ENCODE measurements around the gene LGALSL. TPM values are rescaled to one million over a fixed set of nuclear protein-coding genes. Genes with fewer than 3 reads are reported as not detected.

The LGALSL gene
- total RNA-seq, 1 experiment from 2014 or later = 13.0 TPM

DNA sequence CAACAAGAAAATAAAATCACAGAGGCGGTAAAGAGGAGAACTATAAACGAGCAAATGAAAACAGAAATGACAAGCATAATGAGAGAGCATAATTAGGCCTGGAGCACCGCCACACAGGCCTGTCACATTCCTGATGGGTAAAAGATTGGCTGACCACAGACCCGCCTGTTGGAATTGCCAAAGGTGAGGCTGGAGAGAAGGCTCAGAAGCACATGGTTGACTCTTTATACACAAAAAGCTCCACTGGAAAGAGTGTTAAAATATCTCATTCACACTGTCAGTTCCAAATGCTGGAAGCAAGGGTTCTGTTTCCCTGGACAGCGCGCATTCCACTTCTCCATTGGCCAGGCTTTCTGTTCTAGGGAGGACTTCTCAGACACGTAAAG, 5.9 kb upstream of the LGALSL start:
- Histone ChIP-seq H3K36me3 (ENCODE audit: low read depth) (no peaks in the 10 kb centered on the region), H3K4me1 (replicated peaks; ENCODE audit: insufficient read depth) (peaks cover 16% of the 10 kb centered on the region), H4K20me1 (ENCODE audit: insufficient read depth) (no peaks in the 10 kb centered on the region), H3K4me2 (no peak overlapping the region), H3K27ac (no peak overlapping the region), H3K4me3 (no peak overlapping the region), H3K9me2 (ENCODE audit: insufficient read depth) (no peaks in the 10 kb centered on the region), H3K27me3 (ENCODE audit: insufficient read depth, low read depth) (no peaks in the 10 kb centered on the region), H3F3A (ENCODE audit: insufficient read depth, low read depth) (peaks cover 9% of the 10 kb centered on the region), H3K79me2 (ENCODE audit: low read depth) (no peaks in the 10 kb centered on the region), H3K9me3 (ENCODE audit: insufficient read depth, low read depth) (no peaks in the 10 kb centered on the region), H2AFZ (no peak overlapping the region)
- BruUV-seq (replicated peaks) = no TSS peak
- POLR2A ChIA-PET (ENCODE audit: unreplicated experiment) = no interaction called here
- CTCF ChIA-PET = no interaction called here
- TF ChIP-seq, protein P1, sequence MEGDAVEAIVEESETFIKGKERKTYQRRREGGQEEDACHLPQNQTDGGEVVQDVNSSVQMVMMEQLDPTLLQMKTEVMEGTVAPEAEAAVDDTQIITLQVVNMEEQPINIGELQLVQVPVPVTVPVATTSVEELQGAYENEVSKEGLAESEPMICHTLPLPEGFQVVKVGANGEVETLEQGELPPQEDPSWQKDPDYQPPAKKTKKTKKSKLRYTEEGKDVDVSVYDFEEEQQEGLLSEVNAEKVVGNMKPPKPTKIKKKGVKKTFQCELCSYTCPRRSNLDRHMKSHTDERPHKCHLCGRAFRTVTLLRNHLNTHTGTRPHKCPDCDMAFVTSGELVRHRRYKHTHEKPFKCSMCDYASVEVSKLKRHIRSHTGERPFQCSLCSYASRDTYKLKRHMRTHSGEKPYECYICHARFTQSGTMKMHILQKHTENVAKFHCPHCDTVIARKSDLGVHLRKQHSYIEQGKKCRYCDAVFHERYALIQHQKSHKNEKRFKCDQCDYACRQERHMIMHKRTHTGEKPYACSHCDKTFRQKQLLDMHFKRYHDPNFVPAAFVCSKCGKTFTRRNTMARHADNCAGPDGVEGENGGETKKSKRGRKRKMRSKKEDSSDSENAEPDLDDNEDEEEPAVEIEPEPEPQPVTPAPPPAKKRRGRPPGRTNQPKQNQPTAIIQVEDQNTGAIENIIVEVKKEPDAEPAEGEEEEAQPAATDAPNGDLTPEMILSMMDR (conservative IDR thresholded peaks at IDR 0.05) = no peak
- TF ChIP-seq EZH2 (IDR thresholded peaks at IDR 0.05; ENCODE audit: low read depth) = no peak
- intact Hi-C loops (cut with micrococcal nuclease; ENCODE audit: unreplicated experiment) = no loop called here
- DNase-seq = no peak

DNA sequence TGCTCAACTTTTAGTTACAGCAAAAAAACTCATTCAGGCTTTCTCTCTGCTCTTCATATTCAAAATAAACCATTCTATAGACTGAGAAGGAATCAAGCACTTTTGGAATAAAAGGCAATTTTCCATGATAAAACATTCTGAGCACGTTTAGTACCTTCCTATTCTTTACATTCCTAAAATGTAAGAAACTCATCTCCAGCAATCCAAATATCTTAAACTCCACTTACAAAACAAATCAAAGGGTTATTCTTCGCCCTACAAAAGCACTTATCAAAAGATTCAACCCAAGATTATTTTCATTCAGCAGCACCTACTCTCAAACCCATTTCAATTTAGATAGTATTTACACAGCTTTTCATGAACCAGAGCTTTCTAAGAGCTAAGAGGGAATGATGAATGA, 2.9 kb upstream of the LGALSL start:
- POLR2A ChIA-PET (ENCODE audit: unreplicated experiment) = no interaction called here
- Histone ChIP-seq H4K20me1 (ENCODE audit: insufficient read depth) (no peaks in the 10 kb centered on the region), H3K79me2 (ENCODE audit: low read depth) (peaks cover 7% of the 10 kb centered on the region; the same call in 1 of the 2 replicates), H3K27ac (no peak overlapping the region), H3K4me1 (replicated peaks; ENCODE audit: insufficient read depth) (peaks cover 25% of the 10 kb centered on the region), H3K9me3 (ENCODE audit: insufficient read depth, low read depth) (no peaks in the 10 kb centered on the region), H3K4me2 (no peak overlapping the region), H3K27me3 (ENCODE audit: insufficient read depth, low read depth) (no peaks in the 10 kb centered on the region), H3K9me2 (ENCODE audit: insufficient read depth) (no peaks in the 10 kb centered on the region), H3K36me3 (ENCODE audit: low read depth) (0 out of 2 replicates have a peak, but pooled peaks cover under 1% of the 10 kb centered on the region), H3K4me3 (no peak overlapping the region), H3F3A (ENCODE audit: insufficient read depth, low read depth) (peaks cover 15% of the 10 kb centered on the region), H2AFZ (no peak overlapping the region)
- BruUV-seq (replicated peaks) = no TSS peak
- intact Hi-C loops (cut with micrococcal nuclease; ENCODE audit: unreplicated experiment) = loop anchor here (10.0 kb wide), 1 partner anchor 116 kb away; no protein-coding TSS in a partner anchor
- TF ChIP-seq, protein P1 (conservative IDR thresholded peaks at IDR 0.05) = no peak
- TF ChIP-seq EZH2 (IDR thresholded peaks at IDR 0.05; ENCODE audit: low read depth) = no peak
- CTCF ChIA-PET = no interaction called here
- no peak for DNase-seq

DNA sequence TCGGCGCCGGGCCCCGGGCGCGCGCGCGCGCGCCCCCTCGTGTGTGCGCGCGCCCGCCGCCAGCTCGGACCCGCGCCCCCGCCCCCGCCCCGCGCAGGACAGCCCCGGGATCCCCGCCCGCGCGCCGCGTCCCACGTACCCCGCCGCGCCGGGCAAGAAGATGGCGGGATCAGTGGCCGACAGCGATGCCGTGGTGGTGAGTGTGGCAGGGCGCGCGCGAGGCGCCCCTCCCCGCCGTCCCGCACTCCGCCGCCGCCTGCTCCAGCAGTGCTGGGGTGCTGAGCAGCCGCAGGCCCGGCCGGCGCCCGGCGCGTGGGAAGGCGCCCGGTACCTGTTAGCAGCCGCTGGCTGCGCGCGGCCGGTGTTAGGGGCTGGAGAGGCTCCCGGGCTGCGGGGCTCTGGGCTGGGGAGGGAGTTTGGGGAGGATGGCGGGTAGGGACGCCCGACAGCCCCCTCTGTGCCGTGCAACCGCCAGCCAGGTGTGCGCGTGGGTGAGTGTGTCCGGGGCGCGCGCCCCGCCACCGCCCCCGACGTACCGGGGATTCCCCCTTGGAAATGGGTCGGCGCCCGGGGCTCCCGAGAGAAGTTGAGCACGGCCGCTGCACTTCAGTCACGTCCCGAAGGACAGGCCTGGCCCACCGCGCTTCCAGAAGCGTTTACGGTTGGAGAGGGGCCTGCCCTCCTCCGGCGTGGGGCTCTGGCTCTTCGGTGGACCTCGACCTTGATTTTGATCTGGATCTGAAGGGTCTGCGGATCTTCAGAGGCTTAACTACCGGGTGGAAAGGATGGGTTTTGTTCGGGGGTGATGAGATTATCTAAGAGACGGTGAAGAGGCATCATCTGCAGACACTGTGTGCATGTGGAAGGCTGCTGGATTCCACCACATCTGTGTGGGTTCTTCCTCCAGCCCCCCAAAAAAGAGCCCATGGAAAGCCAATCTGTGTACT, 697 bp downstream of the LGALSL start:
- intact Hi-C loops (cut with micrococcal nuclease; ENCODE audit: unreplicated experiment) = loop anchor here (10.0 kb wide), 1 partner anchor 120 kb away; no protein-coding TSS in a partner anchor
- H3K4me1 ChIP-seq (replicated peaks; ENCODE audit: insufficient read depth) = peaks cover 22% of the 10 kb centered on the region
- no TSS peak for BruUV-seq (replicated peaks)
- TF ChIP-seq EZH2 (IDR thresholded peaks at IDR 0.05; ENCODE audit: low read depth) = no peak
- TF ChIP-seq, protein P1 (conservative IDR thresholded peaks at IDR 0.05) = no peak
- CTCF ChIA-PET = no interaction called here
- H3F3A ChIP-seq (ENCODE audit: insufficient read depth, low read depth) = peaks cover 15% of the 10 kb centered on the region
- peak overlapping the region; percentile 99 for H3K27ac ChIP-seq
- no peaks in the 10 kb centered on the region for H3K9me2 ChIP-seq (ENCODE audit: insufficient read depth)
- H3K4me2 ChIP-seq = peak overlapping the region; percentile 96
- peak overlapping the region; percentile 65 for H3K4me3 ChIP-seq
- DNase-seq = peak; percentile 46 to 61
- peak overlapping the region; percentile 87 for H2AFZ ChIP-seq
- H3K27me3 ChIP-seq (ENCODE audit: insufficient read depth, low read depth) = no peaks in the 10 kb centered on the region
- H4K20me1 ChIP-seq (ENCODE audit: insufficient read depth) = no peaks in the 10 kb centered on the region
- 0 out of 2 replicates have a peak, but pooled peaks cover 21% of the 10 kb centered on the region for H3K36me3 ChIP-seq (ENCODE audit: low read depth)
- H3K79me2 ChIP-seq (ENCODE audit: low read depth) = peaks cover 7% of the 10 kb centered on the region; the same call in 1 of the 2 replicates
- POLR2A ChIA-PET (ENCODE audit: unreplicated experiment) = interaction anchor here (0.6 to 0.7 kb wide), 2 partner anchors 53 to 92 kb away, joined by 4 to 12 read pairs; no protein-coding TSS in a partner anchor
- no peaks in the 10 kb centered on the region for H3K9me3 ChIP-seq (ENCODE audit: insufficient read depth, low read depth)
